Measurements from ENCODE around the gene RHOC. TPM values are rescaled to one million over a fixed set of nuclear protein-coding genes. Genes with fewer than 3 reads are reported as not detected.

The RHOC gene
- total RNA-seq, 1 donor from 2014 or later: 37.6 TPM

- no peak for DNase-seq
Measured at GRCh38 chr1:112717263-112717873, 10.4 kb upstream of the RHOC start.

- DNase-seq: peak; percentile 83
Measured at GRCh38 chr1:112716133-112716720, 9.3 kb upstream of the RHOC start.

GRCh38 chr1:112715264-112716053 is 8.5 kb upstream of the RHOC start, which contains the start of gene PPM1J:
Gene PPM1J, minus strand, starts transcription at chr1:112715332. Its CDS starts 31 bp downstream, at chr1:112715301.
- peak; percentile 82 for DNase-seq

GRCh38 chr1:112714313-112715263 is 7.7 kb upstream of the RHOC start:
- no peak for DNase-seq

- no peak for DNase-seq
Measured at GRCh38 chr1:112713466-112714312, 6.8 kb upstream of the RHOC start.

GRCh38 chr1:112712701-112713128 is 5.8 kb upstream of the RHOC start:
- DNase-seq: no peak

- no peak for DNase-seq
Measured at GRCh38 chr1:112712191-112712590, 5.3 kb upstream of the RHOC start.

GRCh38 chr1:112711670-112712069 is 4.7 kb upstream of the RHOC start:
- DNase-seq: no peak

- DNase-seq: no peak
Measured at GRCh38 chr1:112711041-112711440, 4.1 kb upstream of the RHOC start.

GRCh38 chr1:112710586-112710985 is 3.7 kb upstream of the RHOC start:
- DNase-seq: no peak

- no peak for DNase-seq
Measured at GRCh38 chr1:112710159-112710558, 3.2 kb upstream of the RHOC start.

- no peak for DNase-seq
Measured at GRCh38 chr1:112708489-112708888, 1.6 kb upstream of the RHOC start.

- no peak for DNase-seq
Measured at GRCh38 chr1:112708002-112708448, 1.1 kb upstream of the RHOC start.

GRCh38 chr1:112707221-112708001 is 484 bp upstream of the RHOC start:
- peak; percentile 32 for DNase-seq

GRCh38 chr1:112704934-112705627 is 1.8 kb downstream of the RHOC start:
- peak; percentile 55 for DNase-seq

GRCh38 chr1:112704391-112704933 is 2.5 kb downstream of the RHOC start:
- peak; percentile 66 for DNase-seq

GRCh38 chr1:112703706-112704105 is 3.2 kb downstream of the RHOC start:
- no peak for DNase-seq

- DNase-seq: no peak
Measured at GRCh38 chr1:112702420-112703261, 4.3 kb downstream of the RHOC start.

- no peak for DNase-seq
Measured at GRCh38 chr1:112702067-112702395, 4.9 kb downstream of the RHOC start.
